ENCODE results near the gene STK11. TPM values are rescaled to one million over a fixed set of nuclear protein-coding genes. Genes with fewer than 3 reads are reported as not detected.
A peak's percentile ranks its signal among the peaks of the same experiment; 100 is the strongest.

Gene STK11
- total RNA-seq, 4 donors from 2014 or later = 74.0 to 106 (median 78.4) TPM

DNA sequence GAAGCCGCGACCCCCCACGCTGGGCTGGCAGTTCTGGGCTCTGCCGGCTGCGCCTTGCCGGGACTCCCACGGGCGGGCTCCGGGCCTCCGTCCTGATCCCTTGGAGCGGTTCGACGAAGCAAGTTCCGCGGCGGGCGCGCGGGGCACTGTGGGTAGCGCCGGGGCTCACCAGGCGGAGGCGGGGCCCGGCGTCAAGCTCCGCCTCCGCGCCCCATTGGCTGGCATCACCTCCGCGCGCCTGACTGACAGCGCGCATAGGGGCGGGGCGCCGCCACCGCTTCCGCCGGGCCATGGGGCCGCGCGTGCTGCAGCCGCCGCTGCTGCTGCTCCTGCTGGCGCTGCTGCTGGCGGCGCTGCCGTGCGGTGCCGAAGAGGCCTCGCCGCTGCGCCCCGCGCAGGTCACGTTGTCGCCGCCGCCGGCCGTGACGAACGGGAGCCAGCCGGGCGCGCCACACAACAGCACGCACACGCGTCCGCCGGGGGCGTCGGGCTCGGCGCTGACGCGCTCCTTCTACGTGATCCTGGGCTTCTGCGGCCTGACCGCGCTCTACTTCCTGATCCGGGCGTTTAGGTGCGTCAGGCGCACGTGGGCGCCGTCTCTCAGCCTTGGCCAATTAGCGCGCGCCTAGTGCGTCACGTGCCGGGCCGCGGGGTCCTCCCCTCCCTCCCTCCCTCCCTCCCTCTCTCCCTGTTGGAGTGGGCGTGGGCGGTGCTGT lies 69.8 kb downstream of the STK11 start, which contains the start of gene FAM174C:
TSS of gene FAM174C (plus strand) at position 271 of the 716 bp plus-strand sequence. CDS start at position 291, 20 bp downstream.
- TF ChIP-seq, protein P1, sequence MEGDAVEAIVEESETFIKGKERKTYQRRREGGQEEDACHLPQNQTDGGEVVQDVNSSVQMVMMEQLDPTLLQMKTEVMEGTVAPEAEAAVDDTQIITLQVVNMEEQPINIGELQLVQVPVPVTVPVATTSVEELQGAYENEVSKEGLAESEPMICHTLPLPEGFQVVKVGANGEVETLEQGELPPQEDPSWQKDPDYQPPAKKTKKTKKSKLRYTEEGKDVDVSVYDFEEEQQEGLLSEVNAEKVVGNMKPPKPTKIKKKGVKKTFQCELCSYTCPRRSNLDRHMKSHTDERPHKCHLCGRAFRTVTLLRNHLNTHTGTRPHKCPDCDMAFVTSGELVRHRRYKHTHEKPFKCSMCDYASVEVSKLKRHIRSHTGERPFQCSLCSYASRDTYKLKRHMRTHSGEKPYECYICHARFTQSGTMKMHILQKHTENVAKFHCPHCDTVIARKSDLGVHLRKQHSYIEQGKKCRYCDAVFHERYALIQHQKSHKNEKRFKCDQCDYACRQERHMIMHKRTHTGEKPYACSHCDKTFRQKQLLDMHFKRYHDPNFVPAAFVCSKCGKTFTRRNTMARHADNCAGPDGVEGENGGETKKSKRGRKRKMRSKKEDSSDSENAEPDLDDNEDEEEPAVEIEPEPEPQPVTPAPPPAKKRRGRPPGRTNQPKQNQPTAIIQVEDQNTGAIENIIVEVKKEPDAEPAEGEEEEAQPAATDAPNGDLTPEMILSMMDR (IDR thresholded peaks at IDR 0.05) = no peak
- TF ChIP-seq POLR2A (IDR thresholded peaks at IDR 0.05) = no peak
- DNase-seq (ENCODE audit: low spot score in 2 of 2) = peak; percentile 93 to 99
- peak within 1 kb of the TSS; percentile 47 for H3K4me3 ChIP-seq (ENCODE audit: low read depth, poor library complexity, severe bottlenecking)
- 0% methylated on average over 10 to 22 of the region's 98 CpGs for WGBS, 2 donors
- intact Hi-C loops (cut with DNase I; ENCODE audit: low total_unique reads) = loop anchor here (5.0 kb wide), 1 partner anchor 172 kb away; no protein-coding TSS in a partner anchor

DNA sequence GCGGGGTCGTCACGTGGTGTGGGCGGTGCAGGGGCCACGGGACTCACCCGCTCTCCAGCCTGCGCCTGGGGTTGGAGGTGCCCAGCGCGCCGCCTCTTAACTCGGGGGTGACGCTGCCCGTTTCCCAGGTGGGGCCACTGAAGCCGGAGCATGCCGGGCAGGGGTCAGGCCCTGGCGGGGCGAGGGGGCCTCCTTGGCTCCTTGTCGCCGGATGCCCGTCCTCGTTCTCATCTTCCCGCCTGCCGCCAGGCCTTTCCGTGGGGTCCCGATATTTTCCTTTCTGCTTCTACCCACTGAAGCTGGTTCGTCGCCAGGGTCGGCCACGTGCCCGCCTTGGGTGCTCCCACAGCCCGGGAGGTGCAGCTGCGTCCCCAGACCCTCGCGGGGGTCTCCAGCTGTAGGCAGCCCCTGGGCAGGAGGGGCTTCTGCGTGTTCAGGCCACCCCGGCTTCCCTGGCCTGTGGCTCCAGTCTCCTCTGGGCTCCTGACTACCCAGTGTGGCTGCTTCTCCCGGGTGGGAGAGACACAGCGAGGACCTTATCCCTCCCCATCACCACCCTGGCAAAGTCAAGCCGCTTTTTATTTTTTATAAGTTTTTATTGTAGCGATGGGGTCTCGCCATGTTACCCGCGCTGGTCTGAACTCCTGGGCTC lies 70.5 kb downstream of the STK11 start:
- intact Hi-C loops (cut with DNase I; ENCODE audit: low total_unique reads) = loop anchor here (5.0 kb wide), 1 partner anchor 171 kb away; no protein-coding TSS in a partner anchor
- peak overlapping the region; percentile 47 for H3K4me3 ChIP-seq (ENCODE audit: low read depth, poor library complexity, severe bottlenecking)
- 7 to 9% methylated on average over 28 to 31 of the region's 43 CpGs for WGBS, 2 donors
- DNase-seq (ENCODE audit: low spot score in 2 of 2) = peak in 1 of 2 donors; percentile 94
- TF ChIP-seq, protein P1 (IDR thresholded peaks at IDR 0.05) = no peak
- no peak for TF ChIP-seq POLR2A (IDR thresholded peaks at IDR 0.05)

DNA sequence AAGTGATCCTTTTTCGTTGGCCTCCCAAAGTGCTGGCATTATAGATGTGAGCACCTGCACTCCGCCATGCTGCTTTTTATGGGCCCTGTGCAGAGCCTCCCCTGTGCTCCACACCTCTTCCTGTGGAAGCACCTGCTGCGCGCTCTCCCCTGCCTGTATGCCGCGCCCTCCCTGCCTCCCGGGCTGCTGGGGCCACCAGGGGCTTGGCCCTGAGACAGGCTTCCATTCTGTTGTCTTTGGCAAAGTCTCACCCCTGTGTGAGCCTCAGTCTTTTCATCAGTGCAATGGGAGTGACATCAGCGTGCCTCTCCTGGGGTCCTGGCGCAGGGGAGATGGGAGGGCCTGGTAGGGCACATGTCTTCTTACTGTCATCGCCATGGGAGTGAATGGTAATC lies 71.0 kb downstream of the STK11 start:
- no peak for TF ChIP-seq POLR2A (IDR thresholded peaks at IDR 0.05)
- TF ChIP-seq, protein P1 (IDR thresholded peaks at IDR 0.05) = no peak
- H3K4me3 ChIP-seq (ENCODE audit: low read depth, poor library complexity, severe bottlenecking) = no peak overlapping the region
- 55 to 70% methylated on average over 10 of the region's 10 CpGs for WGBS, 2 donors
- intact Hi-C loops (cut with DNase I; ENCODE audit: low total_unique reads) = loop anchor here (5.0 kb wide), 1 partner anchor 171 kb away; no protein-coding TSS in a partner anchor
- DNase-seq (ENCODE audit: low spot score in 2 of 2) = no peak

DNA sequence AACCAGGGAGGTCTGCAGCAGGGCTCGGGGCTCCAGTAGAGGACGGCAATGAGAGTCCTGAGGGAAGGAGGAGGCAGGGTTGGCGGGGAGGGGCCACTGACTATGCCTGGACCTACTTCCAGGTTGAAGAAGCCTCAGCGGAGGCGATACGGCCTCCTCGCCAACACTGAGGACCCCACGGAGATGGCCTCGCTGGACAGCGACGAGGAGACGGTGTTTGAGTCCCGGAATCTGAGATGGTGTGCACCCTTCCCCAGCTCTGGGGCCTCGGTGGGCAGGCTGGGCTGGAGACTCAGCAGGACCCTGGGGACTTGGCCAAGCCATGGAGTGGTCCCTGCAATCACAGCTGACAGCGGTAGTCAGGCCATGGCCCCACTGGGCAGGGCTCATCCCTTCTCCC lies 71.5 kb downstream of the STK11 start:
- WGBS, 2 donors = 88 to 90% methylated on average over 15 of the region's 15 CpGs
- H3K4me3 ChIP-seq (ENCODE audit: low read depth, poor library complexity, severe bottlenecking) = no peak overlapping the region
- no peak for TF ChIP-seq POLR2A (IDR thresholded peaks at IDR 0.05)
- TF ChIP-seq, protein P1 (IDR thresholded peaks at IDR 0.05) = no peak
- no peak for DNase-seq (ENCODE audit: low spot score in 2 of 2)
- intact Hi-C loops (cut with DNase I; ENCODE audit: low total_unique reads) = loop anchor here (5.0 kb wide), 1 partner anchor 170 kb away; no protein-coding TSS in a partner anchor

Other genes starting within 250 kb of the STK11 start
- 10 to 100 TPM; 29.0 to 66.9 (median 39.9) TPM for gene WDR18, start 221.4 kb upstream of the STK11 start, total RNA-seq
- gene GRIN3B, start 205.4 kb upstream of the STK11 start, total RNA-seq = not detected
- 100 to 1,000 TPM; 180 to 299 (median 226) TPM for gene TMEM259, start 184.7 kb upstream of the STK11 start, total RNA-seq
- gene RNU6-2, start 184.3 kb upstream of the STK11 start, total RNA-seq = not detected
- gene CNN2, start 179.2 kb upstream of the STK11 start, total RNA-seq = 10 to 100 TPM; 71.2 to 86.5 (median 79.7) TPM
- gene ABCA7, start 165.7 kb upstream of the STK11 start, total RNA-seq = 10 to 100 TPM; 30.3 to 39.8 (median 33.5) TPM
- gene ARHGAP45, start 138.6 kb upstream of the STK11 start, total RNA-seq = 10 to 100 TPM; 12.4 to 36.0 (median 14.4) TPM
- gene POLR2E, start 110.4 kb upstream of the STK11 start, total RNA-seq = 100 to 1,000 TPM in 3 of 4 donors, 10 to 100 TPM in 1; 93.3 to 198 (median 123) TPM
- gene GPX4, start 101.8 kb upstream of the STK11 start, total RNA-seq = 100 to 1,000 TPM; 375 to 507 (median 469) TPM
- gene SBNO2, start 31.5 kb upstream of the STK11 start, total RNA-seq = 10 to 100 TPM; 54.8 to 68.6 (median 60.3) TPM
- gene CBARP, start 32.2 kb downstream of the STK11 start, total RNA-seq = 10 to 100 TPM in 3 of 4 donors, 1 to 10 TPM in 1; 8.1 to 16.7 (median 13.6) TPM
- gene ATP5F1D, start 36.0 kb downstream of the STK11 start, total RNA-seq = 100 to 1,000 TPM; 121 to 198 (median 146) TPM
- 100 to 1,000 TPM in 1 of 4 donors, 10 to 100 TPM in 3; 59.7 to 119 (median 78.7) TPM for gene MIDN, start 42.8 kb downstream of the STK11 start, total RNA-seq
- 100 to 1,000 TPM; 496 to 546 (median 545) TPM for gene CIRBP, start 63.6 kb downstream of the STK11 start, total RNA-seq
- 10 to 100 TPM; 66.3 to 74.1 (median 68.8) TPM for gene FAM174C, start 69.8 kb downstream of the STK11 start, total RNA-seq
- gene EFNA2, start 80.1 kb downstream of the STK11 start, total RNA-seq = not detected
- gene NDUFS7, start 178.1 kb downstream of the STK11 start, total RNA-seq = 100 to 1,000 TPM; 108 to 217 (median 128) TPM
- gene GAMT, start 195.8 kb downstream of the STK11 start, total RNA-seq = 10 to 100 TPM; 33.8 to 72.0 (median 46.0) TPM
- 10 to 100 TPM; 28.6 to 60.5 (median 48.2) TPM for gene DAZAP1, start 201.8 kb downstream of the STK11 start, total RNA-seq
- gene RPS15, start 232.6 kb downstream of the STK11 start, total RNA-seq = 1,000 to 10,000 TPM; 2,226 to 7,190 (median 4,396) TPM
- 1 to 10 TPM in 1 of 4 donors, under 1 TPM in 2, not detected in 1; 0.11 to 1.1 (median 0.23) TPM for gene APC2, start 244.3 kb downstream of the STK11 start, total RNA-seq

Measured in lower leg skin (tissue), 4 donors.